GM10266 (cell line): ENCODE results near the gene PHLPP1.

ENCODE experiments used
- DNase-seq: peaks from one replicate; pipeline ENCODE4 v3.0.0; 2012; ENCODE audit errors: extremely low spot score
- CTCF ChIP-seq: IDR thresholded peaks from 2 replicates; pipeline ENCODE4 v1.5.1; 2012; ENCODE audit warnings: mild to moderate bottlenecking, low read depth; ENCODE audit not compliant: control insufficient read depth, insufficient read depth; ENCODE audit errors: missing control alignments

PHLPP1 gene

GRCh38 chr18:62767836-62768557 is 52.7 kb downstream of the PHLPP1 start:
- no peak for DNase-seq
- no peak for TF ChIP-seq CTCF

- TF ChIP-seq CTCF = no peak
- DNase-seq = no peak
Observed at GRCh38 chr18:62768558-62768943, 53.2 kb downstream of the PHLPP1 start.

GRCh38 chr18:62769216-62769615 is 53.9 kb downstream of the PHLPP1 start:
- TF ChIP-seq CTCF = no peak
- no peak for DNase-seq

- peak; percentile 21 for DNase-seq
- TF ChIP-seq CTCF = no peak
Observed at GRCh38 chr18:62771494-62772270, 56.3 kb downstream of the PHLPP1 start.

- DNase-seq = no peak
- no peak for TF ChIP-seq CTCF
Observed at GRCh38 chr18:62772860-62773584, 57.7 kb downstream of the PHLPP1 start.

GRCh38 chr18:62773691-62774090 is 58.4 kb downstream of the PHLPP1 start:
- no peak for TF ChIP-seq CTCF
- no peak for DNase-seq

GRCh38 chr18:62776024-62776570 is 60.8 kb downstream of the PHLPP1 start:
- no peak for DNase-seq
- no peak for TF ChIP-seq CTCF
